ENCODE data around the gene UTS2. TPM values are rescaled to one million over a fixed set of nuclear protein-coding genes. Genes with fewer than 3 reads are reported as not detected.

UTS2 gene
- total RNA-seq, 1 donor from 2014 or later, result not detected

DNA sequence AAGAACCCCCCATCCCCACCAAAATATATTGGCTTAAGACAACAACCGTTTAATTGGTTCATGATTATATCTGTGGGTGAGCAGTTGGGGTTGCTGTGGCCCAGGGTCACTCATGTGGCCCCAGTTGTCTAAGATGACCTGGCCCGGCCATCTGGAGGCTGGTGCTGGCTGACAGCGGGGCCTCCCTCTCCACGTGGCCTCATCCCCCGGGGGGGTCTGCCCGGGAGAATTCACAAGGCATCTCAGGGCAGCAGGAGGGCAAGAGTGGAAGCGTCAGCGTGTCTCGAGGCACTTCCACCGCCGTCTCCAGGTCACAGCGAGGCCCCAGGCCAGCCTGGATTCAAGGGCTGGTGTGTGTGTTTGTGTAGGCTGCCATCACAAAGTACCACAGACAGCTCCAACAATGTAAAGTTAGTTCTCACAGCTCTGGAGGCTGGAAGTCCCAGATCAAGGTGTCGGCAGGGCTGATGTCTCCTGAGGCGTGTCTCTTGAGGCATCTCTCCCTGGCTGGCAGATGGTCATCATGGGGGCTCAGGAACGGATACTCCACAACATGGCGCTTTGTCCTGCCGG lies 11.0 kb upstream of the UTS2 start:
- no peak for DNase-seq (ENCODE audit: low read depth in 2 of 2)

DNA sequence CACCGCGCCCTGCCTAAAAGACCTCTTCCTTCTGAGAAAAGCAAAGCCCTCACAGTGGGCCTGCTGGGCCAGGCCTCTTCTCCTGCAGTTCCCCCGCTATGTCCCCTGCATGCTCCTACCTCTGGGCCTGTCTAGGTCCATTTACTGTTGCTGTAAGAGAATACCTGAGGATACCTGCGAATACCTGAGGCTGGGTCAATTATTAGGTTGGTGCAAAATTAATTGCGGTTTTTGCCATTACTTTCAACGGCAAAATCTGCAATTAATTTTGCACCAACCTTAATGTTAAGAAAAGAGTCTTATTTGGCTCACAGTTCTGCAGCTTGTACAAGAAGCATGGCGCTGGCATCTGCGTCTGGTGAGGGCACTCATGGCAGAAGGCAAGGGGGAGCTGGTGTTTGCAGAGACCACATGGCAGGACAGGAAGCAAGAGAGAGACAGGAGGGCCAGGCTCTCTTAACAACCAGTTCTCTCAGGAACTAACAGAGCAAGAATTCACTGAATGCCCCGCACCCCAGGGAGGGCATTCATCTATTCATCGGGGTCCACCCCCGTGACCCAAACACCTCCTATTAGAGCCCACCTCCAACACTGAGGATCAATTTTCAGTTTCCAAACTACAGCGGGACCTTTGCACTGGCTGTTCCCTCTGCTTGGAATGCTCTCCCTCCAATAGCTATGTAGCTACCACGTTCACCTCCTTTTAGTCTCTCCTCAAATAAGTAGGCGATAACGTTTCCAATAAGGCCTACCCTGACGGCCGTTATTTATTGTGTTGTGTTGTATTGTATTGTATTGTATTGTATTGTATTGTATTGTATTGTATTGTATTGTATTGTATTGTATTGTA lies 9.6 kb upstream of the UTS2 start:
- DNase-seq (ENCODE audit: low read depth in 2 of 2), result no peak

DNA sequence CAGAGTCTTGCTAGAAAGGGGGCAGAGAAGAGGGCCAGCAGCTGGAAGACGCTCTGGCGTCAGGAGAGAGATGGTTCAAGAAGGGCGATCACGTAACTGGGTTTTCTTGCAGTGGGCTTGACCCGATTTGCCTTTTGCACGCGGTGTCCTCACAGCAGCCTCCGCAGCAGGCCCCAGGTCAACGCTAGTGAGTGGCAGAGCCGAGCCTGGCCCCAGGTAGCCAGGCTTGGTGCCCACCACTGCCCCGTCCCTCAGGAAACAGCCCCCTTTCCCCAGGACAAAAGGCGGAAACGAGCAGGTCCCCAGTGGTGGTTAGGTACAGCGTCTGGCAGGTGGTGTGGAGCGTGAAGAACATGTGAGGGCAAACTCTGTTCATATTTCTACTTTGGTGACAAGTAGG lies 8.6 kb upstream of the UTS2 start:
- no peak for DNase-seq (ENCODE audit: low read depth in 2 of 2)

DNA sequence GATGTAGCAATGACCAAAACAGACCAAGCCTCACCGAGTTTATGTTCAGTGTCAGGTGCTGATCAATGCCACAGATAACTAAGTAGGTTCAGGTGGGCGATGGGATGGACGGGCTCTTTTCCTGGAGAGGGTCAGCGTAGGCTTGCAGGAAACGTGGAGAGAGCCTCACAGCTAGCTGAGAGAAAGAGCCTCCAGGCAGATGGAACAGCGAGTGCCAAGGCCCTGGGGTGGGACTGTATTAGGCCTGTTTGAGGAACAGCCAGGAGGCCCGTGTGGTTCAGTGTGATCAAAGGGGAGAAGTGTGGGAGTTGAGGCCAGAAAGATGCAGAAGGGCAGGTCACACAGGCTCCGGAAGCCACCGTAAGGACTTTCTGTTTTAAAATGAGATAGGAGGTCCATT lies 7.3 kb upstream of the UTS2 start:
- DNase-seq (ENCODE audit: low read depth in 2 of 2), result no peak

DNA sequence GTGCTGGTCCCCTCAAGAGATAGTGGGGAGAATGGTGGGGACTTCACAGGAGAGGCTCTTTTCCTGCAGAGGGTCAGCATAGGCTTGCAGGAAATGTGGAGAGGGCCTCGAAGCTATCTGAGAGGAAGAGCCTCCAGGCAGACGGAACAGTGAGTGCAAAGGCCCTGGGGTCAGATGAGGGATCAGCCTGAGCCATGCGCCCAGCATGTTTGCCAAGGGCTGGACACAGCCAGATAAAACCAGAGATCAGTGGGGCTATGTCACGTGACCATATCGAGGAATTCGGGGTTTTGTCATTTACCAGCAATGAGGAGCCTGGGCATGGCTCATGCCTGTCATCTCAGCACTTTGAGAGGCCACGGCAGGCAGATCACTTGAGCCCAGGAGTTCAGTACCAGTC lies 6.5 kb upstream of the UTS2 start:
- DNase-seq (ENCODE audit: low read depth in 2 of 2), result no peak

DNA sequence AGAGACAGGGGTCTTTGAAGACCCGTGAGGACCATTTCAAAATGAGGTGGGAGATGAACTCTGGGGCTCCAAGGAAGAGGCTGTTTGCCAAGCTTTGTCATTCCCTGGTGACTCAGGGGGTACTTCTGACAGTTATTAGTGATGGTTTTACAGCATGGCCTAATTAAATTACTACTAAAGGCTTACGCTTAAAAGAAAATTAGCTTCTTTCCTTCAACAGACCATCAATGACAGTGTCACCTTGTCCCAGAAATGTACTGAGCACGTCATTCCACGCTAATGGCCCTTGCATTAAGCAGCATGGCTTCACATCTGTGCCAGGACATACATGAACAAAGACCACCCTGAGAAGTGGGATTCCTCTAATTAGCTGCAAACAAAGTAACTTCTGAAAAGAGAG lies 5.1 kb upstream of the UTS2 start:
- DNase-seq (ENCODE audit: low read depth in 2 of 2), result no peak

DNA sequence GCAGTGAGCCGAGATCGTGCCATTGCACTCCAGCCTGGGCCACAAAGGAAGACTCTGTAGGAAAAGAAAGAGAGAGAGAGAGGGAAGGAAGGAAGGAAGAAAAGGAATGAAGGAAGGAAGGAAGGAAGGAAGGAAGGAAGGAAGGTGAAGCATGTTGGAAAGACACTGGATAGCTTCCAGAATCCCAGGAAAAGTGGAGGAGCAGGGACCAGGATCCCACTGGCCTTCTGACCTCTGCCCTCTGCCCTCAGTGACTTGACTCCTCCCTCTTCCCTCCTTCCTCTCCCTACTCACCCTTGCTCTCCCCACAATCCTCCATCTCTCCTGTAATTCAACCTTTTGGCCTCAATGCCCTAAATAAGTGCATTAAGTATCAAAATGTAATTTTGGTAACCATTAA lies 4.1 kb upstream of the UTS2 start:
- no peak for DNase-seq (ENCODE audit: low read depth in 2 of 2)

DNA sequence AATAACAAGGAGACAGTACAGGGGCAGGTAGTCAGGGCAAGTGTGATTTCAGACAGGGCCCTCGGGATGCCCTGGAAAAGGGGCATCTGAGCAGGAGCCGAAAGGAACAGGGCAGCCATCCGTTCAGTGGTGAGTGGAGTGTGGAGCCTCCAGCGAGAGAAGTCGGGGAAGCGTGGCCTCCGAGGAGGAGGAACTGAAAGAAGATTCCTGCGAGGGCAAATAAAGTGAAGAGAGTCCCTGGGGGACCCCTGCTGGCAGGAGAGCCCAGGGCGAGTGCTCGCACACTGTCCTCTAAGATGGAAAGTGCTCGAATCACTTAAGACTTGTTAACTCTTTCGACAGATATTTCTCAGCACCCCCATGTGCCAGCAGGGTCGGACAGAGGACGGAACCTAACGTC lies 3.5 kb upstream of the UTS2 start:
- DNase-seq (ENCODE audit: low read depth in 2 of 2), result no peak

DNA sequence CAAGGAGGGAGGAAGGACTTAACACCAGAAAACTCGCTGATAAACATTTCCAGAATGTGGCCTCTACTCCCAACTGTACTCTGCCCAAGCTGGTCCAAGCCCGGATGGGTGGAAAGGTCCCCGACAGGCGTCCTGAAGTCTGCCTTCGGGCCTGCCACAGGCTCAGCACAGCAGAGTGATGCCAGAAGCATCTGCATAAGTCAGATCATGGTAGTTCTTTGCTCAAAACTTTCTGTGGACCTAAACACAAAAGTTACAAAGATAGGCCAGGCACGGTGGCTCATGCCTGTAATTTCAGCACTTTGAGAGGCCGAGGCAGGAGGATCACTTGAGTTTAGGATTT lies 790 bp upstream of the UTS2 start:
- DNase-seq (ENCODE audit: low read depth in 2 of 2), result no peak

DNA sequence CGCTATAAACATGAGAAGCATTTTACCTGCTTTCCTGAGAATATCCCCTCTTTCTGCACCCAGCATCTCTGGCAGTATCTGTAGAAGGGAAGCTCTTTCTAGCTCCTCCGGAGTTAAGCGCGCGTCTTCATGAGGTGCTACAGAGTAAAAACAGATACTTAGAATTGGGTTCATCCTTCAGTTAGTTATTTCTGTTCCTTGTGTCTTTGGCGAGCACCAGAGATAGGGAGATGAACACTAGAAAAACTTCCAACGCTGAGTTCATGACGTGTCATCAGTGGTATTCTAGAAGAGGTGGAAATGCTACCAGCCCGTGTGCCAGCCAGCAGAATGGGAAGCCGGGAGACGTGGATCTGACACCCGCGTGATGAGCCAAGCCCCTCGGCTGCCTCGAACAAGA lies 2.1 kb downstream of the UTS2 start:
- DNase-seq (ENCODE audit: low read depth in 2 of 2), result no peak

DNA sequence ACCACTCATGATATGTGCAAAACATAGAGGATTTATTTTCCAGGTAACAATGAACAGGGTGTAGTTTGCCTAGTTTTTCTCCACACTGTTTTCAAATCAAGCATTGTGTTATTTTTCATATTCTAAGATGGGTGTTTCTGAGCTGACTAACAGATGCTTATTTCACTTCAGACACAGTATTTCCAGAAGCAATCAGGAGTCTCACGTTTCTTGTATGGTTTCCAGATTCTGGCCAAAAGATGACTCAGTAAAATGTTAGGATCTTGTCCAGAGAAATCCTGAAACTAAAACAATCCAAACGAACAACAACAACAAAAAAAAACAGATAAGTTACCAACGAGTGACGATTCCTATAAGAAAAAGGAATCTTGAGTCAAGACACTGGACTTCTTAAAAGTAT lies 5.3 kb downstream of the UTS2 start:
- DNase-seq (ENCODE audit: low read depth in 2 of 2), result peak in 1 of 2 donors; percentile 18

DNA sequence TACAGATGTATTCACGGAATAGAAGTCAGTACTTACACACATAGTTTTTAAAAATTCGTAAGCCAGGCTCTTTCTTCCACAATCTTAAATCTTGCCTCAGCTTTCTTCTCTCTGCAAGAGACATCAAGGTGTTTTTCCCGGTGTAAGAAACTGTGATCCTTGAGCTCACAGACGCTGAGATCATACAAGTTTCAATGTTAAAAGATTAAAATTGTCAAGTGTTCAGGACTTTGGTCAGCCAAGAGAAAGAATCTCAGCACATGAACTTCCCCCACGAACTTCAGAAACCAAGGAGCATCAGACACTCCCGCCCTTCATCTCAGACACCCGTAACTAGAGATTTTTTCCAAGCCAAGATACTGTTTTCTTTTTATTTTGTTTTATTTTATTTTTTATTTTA lies 6.2 kb downstream of the UTS2 start:
- DNase-seq (ENCODE audit: low read depth in 2 of 2), result no peak

DNA sequence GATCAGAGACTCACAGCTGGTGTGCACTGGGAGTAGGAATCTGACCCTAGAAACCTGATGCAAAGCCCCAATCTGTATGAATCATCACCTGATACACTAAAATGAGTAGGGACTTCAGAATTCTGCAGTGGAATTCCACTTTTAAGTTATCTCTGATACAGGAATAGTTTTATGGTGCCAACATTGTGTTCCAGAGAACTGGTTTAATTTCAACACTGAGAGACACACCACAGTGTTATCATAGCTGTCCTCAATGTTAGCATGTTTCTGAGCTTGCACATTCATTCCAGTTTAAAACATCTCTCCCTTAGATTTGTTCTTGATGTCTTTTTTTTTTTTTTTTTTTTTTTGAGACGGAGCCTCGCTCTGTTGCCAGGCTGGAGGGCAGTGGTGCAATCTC lies 7.1 kb downstream of the UTS2 start:
- DNase-seq (ENCODE audit: low read depth in 2 of 2), result no peak

DNA sequence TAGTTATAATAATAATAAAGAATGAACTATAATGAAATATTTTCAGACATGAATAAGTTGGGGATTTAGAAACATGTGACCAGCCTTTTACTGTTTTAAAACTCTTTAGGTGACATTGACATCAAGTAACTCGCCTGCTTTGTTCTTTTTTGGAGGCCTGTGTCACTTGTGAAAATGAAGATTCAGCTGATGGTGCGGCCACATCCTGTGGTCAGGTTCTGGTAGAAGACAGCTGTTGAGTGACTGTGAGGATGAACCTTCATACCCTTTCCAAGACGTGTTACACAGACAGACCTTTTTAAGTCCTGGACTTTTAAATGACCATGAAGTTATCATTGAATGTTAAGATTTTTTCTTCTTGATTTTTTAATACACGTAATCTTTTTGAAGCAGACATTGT lies 10.3 kb downstream of the UTS2 start:
- no peak for DNase-seq (ENCODE audit: low read depth in 2 of 2)

DNA sequence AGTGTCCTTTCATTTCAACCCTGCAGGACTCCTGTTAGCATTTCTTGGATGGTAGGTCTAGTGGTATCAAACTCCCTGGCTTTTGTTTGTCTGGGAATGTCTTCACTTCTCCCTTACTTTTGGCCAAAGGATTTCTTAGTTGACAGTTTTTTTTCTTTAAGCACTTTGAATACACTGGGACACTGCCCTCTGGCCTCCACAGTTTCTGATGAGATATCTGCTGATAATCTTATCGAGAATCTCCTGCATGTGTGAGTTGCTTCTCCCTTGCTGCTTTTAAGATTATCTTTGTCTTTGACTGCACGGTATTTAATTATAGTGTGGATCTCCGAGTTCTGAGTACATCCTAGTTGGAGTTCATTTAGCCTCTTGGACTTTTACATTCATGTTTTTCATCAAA lies 13.3 kb downstream of the UTS2 start:
- DNase-seq (ENCODE audit: low read depth in 2 of 2), result no peak

DNA sequence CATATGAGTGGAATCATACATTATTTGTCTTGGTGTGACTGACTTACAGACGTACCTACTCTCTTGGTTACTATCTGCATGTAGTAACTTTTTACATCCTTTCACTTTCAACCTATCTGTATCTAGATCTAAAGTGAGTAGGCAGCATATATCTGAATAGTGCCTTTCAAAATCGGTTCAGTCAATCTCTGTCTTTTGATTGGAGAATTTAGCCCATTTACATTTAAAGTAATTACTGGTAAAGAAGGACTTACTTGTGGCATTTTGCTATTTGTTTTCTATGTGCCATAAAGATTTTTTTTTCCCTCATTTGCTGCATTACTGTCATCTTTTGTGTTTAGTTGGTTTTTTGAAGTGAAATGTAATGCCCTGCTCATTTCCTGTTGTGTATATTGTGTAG lies 14.2 kb downstream of the UTS2 start:
- DNase-seq (ENCODE audit: low read depth in 2 of 2), result no peak

DNA sequence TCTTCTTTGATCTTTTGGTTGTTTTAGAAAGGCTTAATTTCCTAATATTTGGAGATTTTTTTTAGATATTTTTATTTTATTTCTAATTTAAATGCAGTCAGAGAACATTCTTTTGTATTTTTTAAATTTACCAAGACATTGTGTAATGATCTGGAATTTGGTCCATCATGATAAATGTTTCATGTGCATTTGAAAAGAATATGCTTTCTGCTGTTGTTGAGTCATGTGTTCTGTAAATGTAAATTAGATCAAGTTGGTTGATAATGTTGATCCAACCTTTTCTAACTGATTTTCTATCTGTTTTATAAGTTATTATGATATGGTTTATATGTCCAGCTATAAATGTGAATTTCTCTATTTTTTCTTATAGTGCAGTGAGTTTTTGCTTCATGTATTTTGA lies 19.8 kb downstream of the UTS2 start:
- no peak for DNase-seq (ENCODE audit: low read depth in 2 of 2)

DNA sequence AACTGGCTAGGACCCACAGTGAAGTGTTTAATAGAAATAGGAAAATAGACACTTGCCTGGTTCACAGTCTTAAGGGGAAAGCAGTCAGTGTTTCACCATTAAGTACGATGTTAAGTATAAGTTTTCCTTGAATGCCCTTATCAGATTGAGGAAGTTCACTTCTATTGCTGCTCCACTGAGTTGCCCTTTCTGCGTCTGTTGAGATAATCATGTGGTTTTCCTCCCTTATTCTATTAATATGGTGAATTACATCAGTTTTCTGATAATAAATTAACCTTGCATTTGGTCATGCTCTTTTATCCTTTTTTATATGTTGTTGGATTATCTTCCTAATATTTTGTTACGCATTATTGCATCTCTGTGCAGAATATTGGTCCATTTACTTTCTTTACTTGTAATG lies 21.4 kb downstream of the UTS2 start:
- DNase-seq (ENCODE audit: low read depth in 2 of 2), result peak in 1 of 2 donors; percentile 6

DNA sequence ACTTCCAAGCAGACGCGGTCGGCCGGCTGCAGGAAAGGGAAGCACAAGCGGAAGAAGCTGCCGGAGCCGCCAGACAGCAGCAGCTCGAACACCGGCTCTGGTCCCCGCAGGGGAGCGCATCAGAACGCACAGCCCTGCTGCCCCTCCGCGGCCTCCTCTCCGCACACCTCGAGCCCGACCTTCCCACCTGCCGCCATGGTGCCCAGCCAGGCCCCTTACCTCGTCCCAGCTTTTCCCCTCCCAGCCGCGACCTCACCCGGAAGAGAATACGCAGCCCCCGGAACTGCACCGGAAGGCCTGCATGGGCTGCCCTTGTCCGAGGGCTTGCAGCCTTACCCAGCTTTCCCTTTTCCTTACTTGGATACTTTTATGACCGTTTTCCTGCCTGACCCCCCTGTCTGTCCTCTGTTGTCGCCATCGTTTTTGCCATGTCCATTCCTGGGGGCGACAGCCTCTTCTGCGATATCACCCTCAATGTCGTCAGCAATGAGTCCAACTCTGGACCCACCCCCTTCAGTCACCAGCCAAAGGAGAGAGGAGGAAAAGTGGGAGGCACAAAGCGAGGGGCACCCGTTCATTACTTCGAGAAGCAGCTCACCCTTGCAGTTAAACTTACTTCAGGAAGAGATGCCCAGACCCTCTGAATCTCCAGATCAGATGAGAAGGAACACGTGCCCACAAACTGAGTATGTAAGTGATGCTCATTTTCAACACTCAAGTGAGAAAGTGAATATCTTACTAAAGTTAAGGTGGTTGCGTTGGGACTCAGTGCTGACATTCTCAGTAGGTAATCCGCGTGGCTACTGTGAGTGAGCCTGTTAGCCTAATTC lies 25.5 kb downstream of the UTS2 start:
- peak in 1 of 2 donors; percentile 8 for DNase-seq (ENCODE audit: low read depth in 2 of 2)

DNA sequence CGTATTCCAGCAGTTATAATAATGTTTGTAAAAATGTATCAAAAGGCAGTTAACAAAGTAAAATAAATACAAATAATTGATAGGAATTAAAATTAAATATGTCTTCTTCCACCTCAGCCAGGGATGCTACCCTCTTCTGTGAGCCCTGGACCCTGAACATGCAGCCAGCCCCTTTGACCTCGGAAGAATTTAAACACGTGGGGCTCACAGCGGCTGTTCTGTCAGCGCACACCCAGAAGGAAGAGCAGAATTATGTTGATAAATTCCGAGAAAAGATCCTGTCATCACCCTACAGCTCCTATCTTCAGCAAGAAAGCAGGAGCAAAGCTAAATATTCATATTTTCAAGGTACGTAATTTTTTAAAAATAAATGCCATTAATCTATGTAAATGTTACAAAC lies 26.5 kb downstream of the UTS2 start:
- no peak for DNase-seq (ENCODE audit: low read depth in 2 of 2)

DNA sequence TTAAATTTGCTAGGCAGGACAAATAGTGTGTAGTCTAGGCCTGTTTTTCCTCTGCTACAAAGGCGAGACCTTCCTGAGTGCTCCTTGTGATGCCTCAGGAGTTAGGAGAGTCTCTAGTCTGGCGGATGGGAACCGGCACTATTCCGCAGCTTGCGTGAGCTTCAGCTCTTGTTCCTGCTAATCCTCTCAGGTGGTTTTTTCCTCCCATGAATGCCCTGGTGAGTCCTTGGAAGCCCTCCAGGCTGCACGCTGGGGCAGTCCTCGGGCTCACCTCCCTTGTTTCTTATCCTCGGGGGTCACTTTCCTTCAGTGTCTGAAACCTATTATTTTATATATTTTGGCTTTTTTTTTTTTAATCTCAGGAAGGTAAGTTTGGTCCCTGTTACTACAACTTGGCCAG lies 28.2 kb downstream of the UTS2 start:
- DNase-seq (ENCODE audit: low read depth in 2 of 2), result no peak

DNA sequence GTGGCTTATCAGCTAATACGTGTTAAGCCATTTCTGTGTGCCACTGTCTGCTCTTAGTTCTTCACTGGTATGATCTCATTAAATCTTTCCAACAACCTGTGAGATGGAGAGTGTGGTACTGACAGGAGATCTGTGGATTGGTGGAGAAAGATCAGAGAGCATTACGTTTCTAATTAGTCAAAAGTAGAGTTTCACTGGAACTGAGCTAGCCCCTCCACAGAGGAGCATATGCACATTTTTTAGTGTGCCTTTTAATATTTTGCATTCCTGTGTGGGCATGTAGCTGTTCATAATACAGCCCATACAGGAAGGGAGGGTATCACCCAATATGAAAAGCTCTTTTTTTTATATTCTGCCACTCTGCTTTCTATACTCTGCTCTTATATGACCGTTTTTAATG lies 31.6 kb downstream of the UTS2 start:
- no peak for DNase-seq (ENCODE audit: low read depth in 2 of 2)

Measured in lung microvascular endothelial cell (primary cell).